GM19397 (cell line): ENCODE measurements around the gene PDE4D.

Source experiments
- ATAC-seq: cut with Tn5 transposase; IDR thresholded peaks from one replicate; pipeline ENCODE4 v1.9.1; 2021; ENCODE audit warnings: mild to moderate bottlenecking, moderate library complexity; ENCODE audit not compliant: unreplicated experiment

PDE4D gene

GRCh38 chr5:59560553-59560952, 333.0 kb downstream of the PDE4D start:
- ATAC-seq = no peak

- no peak for ATAC-seq
Observed at GRCh38 chr5:59559847-59560246, 333.7 kb downstream of the PDE4D start.

- no peak for ATAC-seq
Observed at GRCh38 chr5:59559323-59559722, 334.2 kb downstream of the PDE4D start.

GRCh38 chr5:59558501-59558900, 335.0 kb downstream of the PDE4D start:
- ATAC-seq = no peak

- ATAC-seq = no peak
Observed at GRCh38 chr5:59557572-59557971, 336.0 kb downstream of the PDE4D start.

GRCh38 chr5:59555596-59555995, 337.9 kb downstream of the PDE4D start:
- ATAC-seq = no peak

- no peak for ATAC-seq
Observed at GRCh38 chr5:59554501-59554900, 339.0 kb downstream of the PDE4D start.

- no peak for ATAC-seq
Observed at GRCh38 chr5:59553992-59554391, 339.5 kb downstream of the PDE4D start.

GRCh38 chr5:59548807-59549357, 344.6 kb downstream of the PDE4D start:
- ATAC-seq = no peak

GRCh38 chr5:59547731-59548130, 345.8 kb downstream of the PDE4D start:
- ATAC-seq = no peak

GRCh38 chr5:59544573-59544972, 349.0 kb downstream of the PDE4D start:
- ATAC-seq = no peak

GRCh38 chr5:59543821-59544442, 349.6 kb downstream of the PDE4D start:
- no peak for ATAC-seq

GRCh38 chr5:59542851-59543820, 350.4 kb downstream of the PDE4D start:
- ATAC-seq = no peak

GRCh38 chr5:59542306-59542705, 351.2 kb downstream of the PDE4D start:
- no peak for ATAC-seq

GRCh38 chr5:59540366-59540765, 353.2 kb downstream of the PDE4D start:
- ATAC-seq = no peak

- ATAC-seq = no peak
Observed at GRCh38 chr5:59538750-59539121, 354.8 kb downstream of the PDE4D start.

GRCh38 chr5:59537961-59538749, 355.4 kb downstream of the PDE4D start:
- no peak for ATAC-seq

- no peak for ATAC-seq
Observed at GRCh38 chr5:59536875-59537274, 356.7 kb downstream of the PDE4D start.

GRCh38 chr5:59535561-59535960, 358.0 kb downstream of the PDE4D start:
- no peak for ATAC-seq

GRCh38 chr5:59533730-59534108, 359.8 kb downstream of the PDE4D start:
- no peak for ATAC-seq
